Suprapubic skin (tissue), 4 donors: Measurements from ENCODE around the gene TSPEAR.

ENCODE experiments used
- EP300 ChIP-seq: sonication (generic); formaldehyde crosslinking; IDR thresholded peaks from one replicate; pipeline ENCODE4 v1.6.1; 2017; ENCODE audit warnings: antibody characterized with exemption
- POLR2AphosphoS5 ChIP-seq, 3 donors: sonication (generic); formaldehyde crosslinking; IDR thresholded peaks; one replicate each; pipeline ENCODE4 v1.6.1; 2017; ENCODE audit warnings: antibody characterized with exemption in 3 of 3
- TF ChIP-seq, protein P1 (sequence below), 2 donors: fragments of 200-600 bp in 1 of 2; fragments of 450-650 bp in 1 of 2; sonication (generic) in 1 of 2; IDR thresholded peaks; one replicate each; pipeline ENCODE4 v1.5.1; 2016 to 2019; ENCODE audit warnings: antibody characterized with exemption in 2 of 2, mild to moderate bottlenecking in 1 of 2, moderate library complexity in 1 of 2

DNA sequence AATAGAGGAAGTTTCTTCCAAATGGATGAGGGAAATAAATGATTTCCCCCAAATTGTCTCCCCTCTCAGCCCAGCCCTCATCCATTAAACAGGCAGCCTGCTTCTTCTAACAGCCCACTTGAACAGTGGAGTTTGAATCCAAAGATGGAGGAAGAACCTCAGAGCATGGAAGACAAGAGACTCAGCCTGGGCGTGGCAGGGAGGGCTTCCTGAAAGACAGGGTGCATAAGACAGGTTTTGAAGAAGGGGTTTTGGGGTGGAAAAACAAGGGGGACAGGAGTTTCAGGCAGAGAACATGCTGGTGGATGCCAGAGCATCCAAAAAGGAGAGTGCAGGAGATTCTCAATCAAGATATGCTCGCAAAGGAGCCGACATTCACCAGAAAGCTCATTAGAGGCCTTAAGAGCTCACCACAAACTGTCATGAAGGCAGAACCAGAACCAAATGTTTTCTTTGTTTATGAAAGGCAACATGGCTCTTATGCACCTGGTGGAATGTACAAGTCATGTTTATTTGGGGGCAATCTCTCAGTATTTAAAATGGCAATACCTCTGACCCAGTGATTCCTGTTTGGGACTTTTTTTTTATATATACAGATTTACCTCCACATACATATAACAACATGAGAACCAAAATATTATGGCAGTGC, 26.5 kb upstream of the TSPEAR start:
- TF ChIP-seq, protein P1, sequence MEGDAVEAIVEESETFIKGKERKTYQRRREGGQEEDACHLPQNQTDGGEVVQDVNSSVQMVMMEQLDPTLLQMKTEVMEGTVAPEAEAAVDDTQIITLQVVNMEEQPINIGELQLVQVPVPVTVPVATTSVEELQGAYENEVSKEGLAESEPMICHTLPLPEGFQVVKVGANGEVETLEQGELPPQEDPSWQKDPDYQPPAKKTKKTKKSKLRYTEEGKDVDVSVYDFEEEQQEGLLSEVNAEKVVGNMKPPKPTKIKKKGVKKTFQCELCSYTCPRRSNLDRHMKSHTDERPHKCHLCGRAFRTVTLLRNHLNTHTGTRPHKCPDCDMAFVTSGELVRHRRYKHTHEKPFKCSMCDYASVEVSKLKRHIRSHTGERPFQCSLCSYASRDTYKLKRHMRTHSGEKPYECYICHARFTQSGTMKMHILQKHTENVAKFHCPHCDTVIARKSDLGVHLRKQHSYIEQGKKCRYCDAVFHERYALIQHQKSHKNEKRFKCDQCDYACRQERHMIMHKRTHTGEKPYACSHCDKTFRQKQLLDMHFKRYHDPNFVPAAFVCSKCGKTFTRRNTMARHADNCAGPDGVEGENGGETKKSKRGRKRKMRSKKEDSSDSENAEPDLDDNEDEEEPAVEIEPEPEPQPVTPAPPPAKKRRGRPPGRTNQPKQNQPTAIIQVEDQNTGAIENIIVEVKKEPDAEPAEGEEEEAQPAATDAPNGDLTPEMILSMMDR (IDR thresholded peaks at IDR 0.05): no peak
- TF ChIP-seq EP300: no peak
- no peak for TF ChIP-seq POLR2AphosphoS5 (IDR thresholded peaks at IDR 0.05)
